Activated naive CD4-positive, alpha-beta T cell treated with anti-CD3 and anti-CD28 coated beads, Interleukin-2, amount 10 ng/mL, durations not matched to agents 5 hours and 36 hours (primary cell): Measurements from ENCODE around the gene GAS6. TPM values are rescaled to one million over a fixed set of nuclear protein-coding genes. Genes with fewer than 3 reads are reported as not detected.

Experiments
- total RNA-seq, 2 experiments: library from RNA; stranded (reverse); gene quantifications; one replicate each; pipeline ENCODE4 v1.2.3, GENCODE V29; 2021

Gene GAS6
- 1 to 10 TPM; 3.0 to 3.5 TPM for total RNA-seq

GRCh38 chr13:113863524-113864272, at the start of gene GAS6:
GAS6 (minus strand) TSS chr13:113864076; CDS start chr13:113863920, 156 bp downstream.

Other genes starting within 250 kb of the GAS6 start
- gene ATP4B, start 205.9 kb downstream of the GAS6 start, total RNA-seq = not detected
- not detected for gene GRK1, start 196.9 kb downstream of the GAS6 start, total RNA-seq
- gene TMEM255B, start 104.8 kb downstream of the GAS6 start, total RNA-seq = 1 to 10 TPM; 1.0 TPM
- gene C13orf46, start 110.0 kb upstream of the GAS6 start, total RNA-seq = 1 to 10 TPM; 7.2 to 7.9 TPM